T-cell (primary cell): Measurements from ENCODE around the gene MAZ. TPM values are rescaled to one million over a fixed set of nuclear protein-coding genes. Genes with fewer than 3 reads are reported as not detected.
"Not testable (repeated sequence)": the region's sequence is repeated elsewhere in the genome, so short reads cannot be mapped to it uniquely, and the experiment has no call there.

ENCODE experiments used
- ATAC-seq, 4 experiments: fragments of 200-7000 bp in 3 of 4; fragments of 150-1000 bp in 1 of 4; cut with Tn5 transposase; replicated peaks in 1 of 4; 1 replicate in 3 of 4; 2 replicates in 1 of 4; pipeline ENCODE4 v1.10.0; 2021; ENCODE audit warnings: moderate library complexity in 3 of 4, mild to moderate bottlenecking in 2 of 4, moderate number of reproducible peaks in 1 of 4
- CTCF ChIA-PET, 2 donors: fragments of 300-600 bp; sonication (Branson Sonifier 250); formaldehyde crosslinking; loops; one replicate each; lab custom pipeline; 2022; ENCODE audit warnings: antibody characterized with exemption in 2 of 2; lab: Charles Lee
- POLR2A ChIA-PET, 2 donors: fragments of 300-600 bp; sonication (Branson Sonifier 250); formaldehyde crosslinking; loops; one replicate each; lab custom pipeline; 2022; ENCODE audit warnings: antibody characterized with exemption in 2 of 2; lab: Charles Lee
- DNase-seq, 35 experiments: peaks; one replicate each; pipeline versions ENCODE4 v3.0.0 to v3.0.0-alpha.2; 2013 to 2023
- H3K27ac ChIP-seq: one replicate; pipeline ENCODE4 v1.5.1; 2013; ENCODE audit warnings: low read length
- H3K27me3 ChIP-seq, 2 experiments: replicated peaks in 1 of 2; 1 replicate in 1 of 2; 2 replicates in 1 of 2; pipeline versions ENCODE4 v1.6.1 to v1.7.0; 2013; ENCODE audit warnings: low read length in 1 of 2, mixed read lengths in 1 of 2; ENCODE audit not compliant: control insufficient read depth in 2 of 2, insufficient read depth in 2 of 2; ENCODE audit errors: extremely low read depth in 1 of 2
- H3K36me3 ChIP-seq, 2 donors: 1 replicate in 1 of 2; 2 replicates in 1 of 2; pipeline versions ENCODE4 v1.6.1 to v1.7.0; 2013; ENCODE audit warnings: low read length in 1 of 2; ENCODE audit not compliant: control insufficient read depth in 2 of 2, insufficient read depth in 1 of 2; ENCODE audit errors: extremely low read depth in 1 of 2
- H3K4me1 ChIP-seq, 2 experiments: 1 replicate in 1 of 2; 2 replicates in 1 of 2; pipeline versions ENCODE4 v1.6.1 to v1.7.0; 2013; ENCODE audit warnings: low read length in 2 of 2, mixed read lengths in 1 of 2; ENCODE audit not compliant: insufficient read depth in 2 of 2, control insufficient read depth in 1 of 2; ENCODE audit errors: extremely low read depth in 1 of 2
- H3K4me3 ChIP-seq, 2 donors: 1 replicate in 1 of 2; 2 replicates in 1 of 2; pipeline versions ENCODE4 v1.5.1 to v1.7.0; 2013; ENCODE audit warnings: mild to moderate bottlenecking in 2 of 2, low read length in 1 of 2, moderate library complexity in 1 of 2; ENCODE audit not compliant: control insufficient read depth in 1 of 2; ENCODE audit errors: extremely low read depth in 1 of 2
- H3K9me3 ChIP-seq: 2 replicates; pipeline ENCODE4 v1.7.0; 2013
- H3K27ac Mint-ChIP-seq, 2 donors: one replicate each; pipeline ENCODE4 v1.8.0; 2020 to 2021; ENCODE audit warnings: mild to moderate bottlenecking in 2 of 2, mixed read lengths in 2 of 2
- H3K27me3 Mint-ChIP-seq, 2 donors: one replicate each; pipeline ENCODE4 v1.8.0; 2021 to 2022; ENCODE audit warnings: mixed read lengths in 2 of 2
- H3K36me3 Mint-ChIP-seq: one replicate; pipeline ENCODE4 v1.8.0; 2021; ENCODE audit warnings: mixed read lengths
- H3K4me1 Mint-ChIP-seq, 3 donors: one replicate each; pipeline ENCODE4 v1.8.0; 2020 to 2022; ENCODE audit warnings: mixed read lengths in 3 of 3, mild to moderate bottlenecking in 1 of 3
- H3K4me3 Mint-ChIP-seq, 3 donors: one replicate each; pipeline ENCODE4 v1.8.0; 2020 to 2022; ENCODE audit warnings: mild to moderate bottlenecking in 3 of 3, mixed read lengths in 3 of 3, moderate library complexity in 3 of 3
- H3K9me3 Mint-ChIP-seq, 3 donors: one replicate each; pipeline ENCODE4 v1.8.0; 2020 to 2022; ENCODE audit warnings: mixed read lengths in 3 of 3
- WGBS: methylation state at CpG from one replicate; pipeline ENCODE4 v1.1.5; 2013; ENCODE audit warnings: missing lambda C conversion rate; ENCODE audit not compliant: insufficient coverage; 5-methylcytosine and 5-hydroxymethylcytosine counted together
- total RNA-seq, 35 experiments: library from RNA in 6 of 35; stranded (reverse) in 6 of 35; fragments of 120-200 nt in 1 of 35; gene quantifications; one replicate each; pipeline versions ENCODE4 v1.2.1 to v1.2.4 and lab custom pipeline; 2013 to 2026

MAZ gene
- total RNA-seq, 5 donors from 2014 or later (not counting 1 experiment from before 2014, with no cell fraction given) = 240 to 326 (median 305) TPM

DNA sequence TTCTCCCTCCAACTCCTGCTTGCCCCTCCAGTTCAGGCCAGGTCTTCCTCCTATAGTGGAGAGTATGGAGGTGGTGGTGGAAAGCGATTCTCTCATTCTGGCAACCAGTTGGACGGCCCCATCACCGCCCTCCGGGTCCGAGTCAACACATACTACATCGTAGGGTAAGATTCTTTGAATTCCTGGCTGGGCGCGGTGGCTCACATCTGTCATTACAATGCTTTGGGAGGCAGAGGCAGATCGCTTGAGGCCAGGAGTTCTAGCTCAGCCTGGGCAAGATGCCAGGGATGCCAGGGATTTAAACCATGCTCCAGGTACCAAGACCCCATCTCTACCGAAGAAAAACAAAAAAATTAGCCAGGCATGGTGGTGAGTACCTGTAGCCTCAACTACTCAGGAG, 26.9 kb upstream of the MAZ start:
- no peak overlapping the region for H3K27ac Mint-ChIP-seq

DNA sequence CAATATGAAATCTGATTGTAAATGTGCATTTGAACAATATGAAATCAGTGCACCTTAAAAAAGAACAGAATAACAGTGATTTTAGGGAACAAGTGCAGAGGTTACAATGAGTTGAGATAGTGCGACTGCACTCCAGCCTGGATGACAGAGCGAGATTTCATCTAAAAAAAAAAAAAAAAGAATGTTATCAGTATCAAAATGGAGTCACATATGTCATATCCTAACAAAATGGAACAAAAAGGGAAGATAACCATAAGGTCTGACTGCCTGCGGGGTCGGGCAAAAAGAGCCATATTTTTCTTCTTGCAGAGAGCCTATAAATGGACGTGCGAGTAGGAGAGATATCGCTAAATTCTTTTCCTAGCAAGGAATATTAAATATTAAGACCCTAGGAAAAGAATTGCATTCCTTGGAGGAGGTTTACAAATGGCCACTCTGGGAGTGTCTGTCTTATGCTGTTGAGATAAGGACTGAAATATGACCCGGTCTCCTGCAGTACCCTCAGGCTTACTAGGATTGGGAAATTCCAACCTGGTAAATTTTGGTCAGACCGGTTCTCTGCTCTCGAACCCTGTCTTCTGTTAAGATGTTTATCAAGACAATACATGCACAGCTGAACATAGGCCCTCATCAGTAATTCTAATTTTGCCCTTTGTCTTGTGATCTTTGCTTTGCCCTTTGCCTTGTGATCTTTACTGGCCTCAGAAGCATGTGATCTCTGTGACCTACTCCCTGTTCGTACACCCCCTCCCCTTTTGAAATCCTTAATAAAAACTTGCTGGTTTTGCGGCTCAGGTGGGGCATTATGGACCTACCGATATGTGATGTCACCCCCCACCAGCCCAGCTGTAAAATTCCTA, 23.0 kb upstream of the MAZ start:
- not testable (repeated sequence) for H3K27me3 ChIP-seq, H3K27me3 Mint-ChIP-seq, H3K9me3 Mint-ChIP-seq, ATAC-seq, H3K36me3 ChIP-seq, H3K9me3 ChIP-seq, H3K4me3 ChIP-seq, H3K36me3 Mint-ChIP-seq, H3K27ac ChIP-seq, DNase-seq
- CTCF ChIA-PET = interaction anchor here in 1 of 2 donors (0.7 to 2.3 kb wide), 2 partner anchors 19 to 65 kb away, joined by 6 read pairs; no protein-coding TSS in a partner anchor
- 96% methylated on average over 3 of the region's 13 CpGs for WGBS
- POLR2A ChIA-PET = interaction anchor here in 1 of 2 donors (0.6 kb wide), 1 partner anchor 778 kb away, joined by 3 read pairs; no protein-coding TSS in a partner anchor
- Mint-ChIP-seq H3K4me3 (peak overlapping the region in 1 of 3 donors; percentile 75), H3K27ac (peak overlapping the region; percentile 40 to 82), H3K4me1 (peaks cover 24 to 34% (median 24%) of the 10 kb centered on the region in 3 donors)
- peaks cover 3 to 17% of the 10 kb centered on the region in 2 experiments for H3K4me1 ChIP-seq

More for the DNA sequence above, 26.9 kb upstream of the MAZ start:
- Mint-ChIP-seq H3K9me3 (no peaks in the 10 kb centered on the region), H3K4me1 (peaks cover 11 to 25% (median 15%) of the 10 kb centered on the region in 3 donors), H3K36me3 (no peaks in the 10 kb centered on the region), H3K4me3 (no peak overlapping the region), H3K27me3 (no peaks in the 10 kb centered on the region)
- ATAC-seq = no peak
- Histone ChIP-seq H3K36me3 (no peaks in the 10 kb centered on the region), H3K27me3 (peaks cover 0 to 3% of the 10 kb centered on the region in 2 experiments), H3K4me3 (no peak overlapping the region), H3K9me3 (no peaks in the 10 kb centered on the region), H3K4me1 (peaks cover 2 to 3% of the 10 kb centered on the region in 2 experiments), H3K27ac (no peak overlapping the region)
- no peak for DNase-seq
- POLR2A ChIA-PET = no interaction called here
- CTCF ChIA-PET = no interaction called here
- WGBS = 96% methylated on average over 7 of the region's 10 CpGs

DNA sequence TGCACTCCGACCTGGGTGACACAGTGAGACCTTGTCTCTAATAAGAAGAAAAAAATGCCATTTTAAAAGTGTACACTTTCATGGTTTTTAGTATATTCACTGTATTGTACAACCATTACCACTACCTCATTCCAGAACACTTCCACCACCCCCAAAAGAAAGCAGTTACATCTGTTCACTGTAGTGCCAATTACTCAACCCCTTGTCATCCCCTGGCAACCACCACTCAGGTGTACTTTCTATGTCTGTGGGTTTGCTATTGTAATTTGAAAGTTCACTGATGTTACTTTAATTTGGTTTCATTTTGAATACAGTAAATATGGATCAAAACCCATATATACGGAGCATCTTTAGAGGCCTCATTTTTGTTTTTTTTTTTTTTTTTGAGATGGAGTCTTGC, 22.2 kb upstream of the MAZ start:
- Histone ChIP-seq H3K9me3 (no peaks in the 10 kb centered on the region), H3K27ac (no peak overlapping the region), H3K4me3 (no peak overlapping the region), H3K36me3 (no peaks in the 10 kb centered on the region), H3K27me3 (peaks cover 0 to 3% of the 10 kb centered on the region in 2 experiments), H3K4me1 (peaks cover 3 to 17% of the 10 kb centered on the region in 2 experiments)
- Mint-ChIP-seq H3K4me1 (peaks cover 24 to 28% (median 28%) of the 10 kb centered on the region in 3 donors), H3K27me3 (no peaks in the 10 kb centered on the region), H3K9me3 (no peaks in the 10 kb centered on the region), H3K27ac (peak overlapping the region; percentile 71 to 82), H3K36me3 (no peaks in the 10 kb centered on the region), H3K4me3 (peak overlapping the region in 1 of 3 donors; percentile 75)
- ATAC-seq (peak in 3 of 4 experiments; percentile 42 to 79 (median 49)), DNase-seq (peak in 5 of 35 experiments; percentile 8 to 32 (median 10))
- ChIA-PET POLR2A (interaction anchor here (0.6 to 1.7 kb wide), 6 partner anchors 24 to 659 kb away, joined by 3 to 14 read pairs (median 4); no protein-coding TSS in a partner anchor), CTCF (interaction anchor here (0.6 to 2.3 kb wide), 9 partner anchors 11 to 84 kb away, joined by 3 to 18 read pairs (median 4); partner anchors contain the start of gene MVP (in 1 of the 2))
- WGBS = no CpG with 5 or more reads among the region's 2 CpGs

DNA sequence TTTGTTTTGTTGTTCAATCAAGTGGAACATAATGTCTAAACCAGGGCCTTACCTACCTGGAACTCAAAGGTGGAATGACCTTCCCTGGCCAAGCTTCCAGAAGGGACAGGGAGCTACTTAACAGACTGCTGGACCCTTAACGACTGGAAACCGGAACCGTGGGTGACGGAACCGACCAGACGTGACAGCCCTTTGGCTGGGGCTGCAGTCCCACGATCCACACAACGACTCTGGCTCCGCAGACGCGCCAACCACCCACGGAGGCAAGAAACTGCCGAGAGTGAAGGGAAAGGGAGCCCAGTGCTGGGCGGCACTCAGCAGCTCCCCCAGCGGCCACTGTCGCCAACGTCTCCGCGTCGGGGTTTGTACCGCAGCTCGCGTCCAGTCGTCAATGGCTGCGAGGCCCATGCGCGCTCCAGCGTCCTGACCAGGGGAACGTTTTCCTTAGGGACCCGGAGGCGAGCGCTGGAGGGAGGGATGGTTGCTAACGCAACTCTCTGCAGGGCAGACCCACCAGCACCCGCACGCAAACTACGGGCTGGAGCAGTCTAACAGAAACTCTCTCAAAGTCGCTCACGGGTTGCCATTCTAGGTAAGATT, 21.3 kb upstream of the MAZ start:
- peak overlapping the region; percentile 77 to 82 for H3K27ac Mint-ChIP-seq
- ChIA-PET CTCF (interaction anchor here (0.6 to 2.3 kb wide), 19 partner anchors 11 to 97 kb away, joined by 3 to 18 read pairs (median 4); partner anchors contain the start of gene MVP (in 1 of the 2)), POLR2A (interaction anchor here (0.5 to 1.7 kb wide), 12 partner anchors 19 to 660 kb away, joined by 3 to 15 read pairs (median 4); no protein-coding TSS in a partner anchor)
- H3K4me1 ChIP-seq = peaks cover 5 to 23% of the 10 kb centered on the region in 2 experiments
- no peaks in the 10 kb centered on the region for H3K36me3 ChIP-seq
- H3K27ac ChIP-seq = peak overlapping the region; percentile 64
- no peaks in the 10 kb centered on the region for H3K9me3 ChIP-seq
- peak; percentile 30 to 85 (median 69) for DNase-seq
- 19% methylated on average over 25 of the region's 38 CpGs for WGBS
- H3K9me3 Mint-ChIP-seq = no peaks in the 10 kb centered on the region
- H3K4me1 Mint-ChIP-seq = peaks cover 27 to 32% (median 29%) of the 10 kb centered on the region in 3 donors
- H3K4me3 ChIP-seq = peak overlapping the region; percentile 26 to 29
- H3K4me3 Mint-ChIP-seq = peak overlapping the region; percentile 61 to 75 (median 68)
- H3K36me3 Mint-ChIP-seq = no peaks in the 10 kb centered on the region
- peak; percentile 82 to 93 (median 90) for ATAC-seq
- peaks cover 0 to 3% of the 10 kb centered on the region in 2 experiments for H3K27me3 ChIP-seq
- H3K27me3 Mint-ChIP-seq = no peaks in the 10 kb centered on the region

DNA sequence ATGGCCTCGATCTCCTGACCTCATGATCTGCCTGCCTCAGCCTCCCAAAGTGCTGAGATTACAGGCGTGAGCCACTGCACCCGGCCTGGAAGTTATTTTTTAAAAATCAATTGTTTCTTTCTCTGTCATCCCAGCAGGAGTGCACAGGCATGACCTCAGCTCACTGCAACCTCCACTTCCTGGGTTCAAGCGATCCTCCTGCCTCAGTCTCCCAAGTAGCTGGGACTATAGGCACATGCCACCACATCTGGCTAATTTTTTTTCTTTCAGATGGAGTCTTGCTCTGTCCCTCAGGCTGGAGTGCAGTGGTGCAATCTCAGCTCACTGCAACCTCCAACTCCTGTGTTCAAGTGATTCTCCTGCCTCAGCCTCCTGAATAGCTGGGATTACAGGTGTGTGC, 19.2 kb upstream of the MAZ start:
- H3K9me3 Mint-ChIP-seq, H3K27ac ChIP-seq, H3K36me3 ChIP-seq, H3K36me3 Mint-ChIP-seq, DNase-seq, CTCF ChIA-PET, ATAC-seq, H3K9me3 ChIP-seq, H3K4me3 ChIP-seq, H3K27me3 ChIP-seq, H3K27me3 Mint-ChIP-seq: not testable (repeated sequence)
- peaks cover 11 to 37% of the 10 kb centered on the region in 2 experiments for H3K4me1 ChIP-seq
- peak overlapping the region in 1 of 3 donors; percentile 35 for H3K4me3 Mint-ChIP-seq
- POLR2A ChIA-PET = interaction anchor here in 1 of 2 donors (0.6 kb wide), 1 partner anchor 33 kb away, joined by 5 read pairs; no protein-coding TSS in a partner anchor
- peaks cover 40 to 47% (median 40%) of the 10 kb centered on the region in 3 donors for H3K4me1 Mint-ChIP-seq
- H3K27ac Mint-ChIP-seq = peak overlapping the region in 1 of 2 donors; percentile 27
- WGBS = 86% methylated on average over 4 of the region's 4 CpGs
